Omental fat pad (tissue), 4 donors: ENCODE measurements around the gene RARRES2. TPM values are rescaled to one million over a fixed set of nuclear protein-coding genes. Genes with fewer than 3 reads are reported as not detected.

Experiments
- ATAC-seq: fragments of 150-250 bp; one replicate; pipeline ENCODE4 v1.9.1; 2016; ENCODE audit warnings: mild to moderate bottlenecking, moderate library complexity; ENCODE audit not compliant: low FRiP score
- DNase-seq: peaks from one replicate; pipeline ENCODE4 v3.0.0-alpha.2; 2019; ENCODE audit warnings: low spot score
- CTCF ChIP-seq, 3 donors: fragments of 450-650 bp; IDR thresholded peaks; one replicate each; pipeline ENCODE4 v1.5.1; 2016 to 2017; ENCODE audit warnings: antibody characterized with exemption in 3 of 3, mild to moderate bottlenecking in 3 of 3, moderate library complexity in 2 of 3
- total RNA-seq, 4 donors: library from RNA; depleted of rRNA; stranded (reverse); fragments of >200 nt; gene quantifications; one replicate each; pipeline ENCODE4 v1.1.0, GENCODE V29; 2016

The RARRES2 gene
- total RNA-seq, 4 donors from 2014 or later, result 93.9 to 433 (median 218) TPM

- DNase-seq, result no peak
- no peak for ATAC-seq
- TF ChIP-seq CTCF (IDR thresholded peaks at IDR 0.05), result no peak
These were observed 7.3 kb downstream of the RARRES2 start for GRCh38 chr7:150334108-150334507.

GRCh38 chr7:150333659-150334058, 7.8 kb downstream of the RARRES2 start:
- no peak for TF ChIP-seq CTCF (IDR thresholded peaks at IDR 0.05)
- DNase-seq, result no peak
- ATAC-seq, result no peak

GRCh38 chr7:150332852-150333635, 8.4 kb downstream of the RARRES2 start:
- ATAC-seq, result no peak
- no peak for DNase-seq
- no peak for TF ChIP-seq CTCF (IDR thresholded peaks at IDR 0.05)

GRCh38 chr7:150330211-150330885, 11.1 kb downstream of the RARRES2 start:
- DNase-seq (no peak), ATAC-seq (no peak)
- TF ChIP-seq CTCF (IDR thresholded peaks at IDR 0.05), result no peak

- TF ChIP-seq CTCF (IDR thresholded peaks at IDR 0.05), result no peak
- ATAC-seq (no peak), DNase-seq (no peak)
These were observed 11.9 kb downstream of the RARRES2 start for GRCh38 chr7:150329331-150330120.

- ATAC-seq, result no peak
- TF ChIP-seq CTCF (IDR thresholded peaks at IDR 0.05), result no peak
- no peak for DNase-seq
These were observed 14.1 kb downstream of the RARRES2 start for GRCh38 chr7:150327308-150327707.
